Endothelial cell of umbilical vein (primary cell): Measurements from ENCODE around the gene C1orf35. TPM values are rescaled to one million over a fixed set of nuclear protein-coding genes. Genes with fewer than 3 reads are reported as not detected.

Source experiments
- BruUV-seq: library from RNA; stranded (reverse); fragments of 400-500 nt; replicated peaks from 2 replicates; lab custom pipeline; 2021; lab: Mats Ljungman, UMichigan
- CTCF ChIA-PET: fragments of 300-600, 350-600 bp; sonication (Branson Sonifier 250); formaldehyde crosslinking; loops from one replicate; lab custom pipeline; 2021; ENCODE audit warnings: antibody characterized with exemption, inconsistent platforms; lab: Charles Lee
- POLR2A ChIA-PET: fragments of 300-600, 350-600 bp; sonication (Branson Sonifier 250); formaldehyde crosslinking; loops from one replicate; lab custom pipeline; 2021; ENCODE audit warnings: antibody characterized with exemption, inconsistent platforms; lab: Charles Lee
- DNase-seq: peaks from one replicate; pipeline ENCODE4 v3.0.0-alpha.2; 2011; ENCODE audit warnings: low read depth, low spot score
- FAIRE-seq: peaks from 2 replicates; lab custom pipeline; 2011; peaks lifted over from hg19 to GRCh38; lab: Jason Lieb, UNC
- H2AFZ ChIP-seq: 2 replicates; pipeline ENCODE4 v1.6.0; 2012; ENCODE audit warnings: low read depth, low read length, control low read depth, inconsistent platforms
- H3K27ac ChIP-seq: 2 replicates; pipeline ENCODE4 v1.5.1; 2011; ENCODE audit warnings: low read depth, mild to moderate bottlenecking, control low read depth, low read length, moderate library complexity; ENCODE audit not compliant: insufficient read depth
- H3K27me3 ChIP-seq, 2 experiments: 2 replicates each; pipeline versions ENCODE4 v1.6.0 to v1.6.1; 2011; ENCODE audit warnings: low read length in 2 of 2, mixed read lengths in 1 of 2; ENCODE audit not compliant: control insufficient read depth in 2 of 2, insufficient read depth in 2 of 2
- H3K36me3 ChIP-seq, 2 experiments: 2 replicates in 1 of 2; 3 replicates in 1 of 2; pipeline ENCODE4 v1.5.1; 2011; ENCODE audit warnings: low read length in 2 of 2, mild to moderate bottlenecking in 1 of 2, moderate library complexity in 1 of 2; ENCODE audit not compliant: control insufficient read depth in 2 of 2, insufficient read depth in 2 of 2; ENCODE audit errors: extremely low read depth in 1 of 2
- H3K4me1 ChIP-seq: 3 replicates; pipeline ENCODE4 v1.5.1; 2011; ENCODE audit warnings: mild to moderate bottlenecking, low read length; ENCODE audit not compliant: control insufficient read depth, insufficient read depth; ENCODE audit errors: extremely low read depth
- H3K4me2 ChIP-seq: 2 replicates; pipeline ENCODE4 v1.6.1; 2011; ENCODE audit warnings: low read length, control low read depth, mixed read lengths; ENCODE audit not compliant: insufficient read depth
- H3K4me3 ChIP-seq, 3 experiments: fragments of 200-600 bp in 1 of 3; sonication (generic), shearing (Covaris generic) in 1 of 3; replicated peaks in 1 of 3; 2 replicates each; pipeline ENCODE4 v1.5.1; 2011 to 2016; ENCODE audit warnings: control low read depth in 3 of 3, low read length in 3 of 3, mild to moderate bottlenecking in 2 of 3, inconsistent platforms in 1 of 3, low read depth in 1 of 3, moderate library complexity in 1 of 3; ENCODE audit not compliant: insufficient read depth in 1 of 3
- H3K79me2 ChIP-seq: 2 replicates; pipeline ENCODE4 v1.6.0; 2012; ENCODE audit warnings: low read length, inconsistent platforms; ENCODE audit not compliant: control insufficient read depth, insufficient read depth
- H3K9ac ChIP-seq: replicated peaks from 2 replicates; pipeline ENCODE3; 2011; ENCODE audit warnings: low read length, control low read depth; ENCODE audit not compliant: insufficient read depth; ENCODE audit errors: extremely low read depth
- H3K9me1 ChIP-seq: replicated peaks from 3 replicates; pipeline ENCODE4 v1.6.0; 2011; ENCODE audit warnings: mild to moderate bottlenecking, low read length; ENCODE audit not compliant: control insufficient read depth, insufficient read depth; ENCODE audit errors: extremely low read depth
- H3K9me3 ChIP-seq: replicated peaks from 2 replicates; pipeline ENCODE4 v1.5.1; 2012; ENCODE audit warnings: low read length, inconsistent platforms; ENCODE audit not compliant: control insufficient read depth, insufficient read depth
- H4K20me1 ChIP-seq: replicated peaks from 2 replicates; pipeline ENCODE3; 2011; ENCODE audit warnings: mild to moderate bottlenecking, low read length; ENCODE audit not compliant: control insufficient read depth, insufficient read depth; ENCODE audit errors: extremely low read depth
- CTCF ChIP-seq, 2 donors: IDR thresholded peaks; 1 replicate in 1 of 2; 2 replicates in 1 of 2; pipeline ENCODE4 v1.5.1; 2011; ENCODE audit warnings: low read length in 2 of 2, mild to moderate bottlenecking in 2 of 2, moderate library complexity in 2 of 2, control low read depth in 1 of 2, inconsistent platforms in 1 of 2, low read depth in 1 of 2; ENCODE audit not compliant: insufficient read depth in 1 of 2; ENCODE audit errors: extremely low read depth in 1 of 2
- MYC ChIP-seq: IDR thresholded peaks from one replicate; pipeline ENCODE4 v1.6.1; 2011; ENCODE audit warnings: mild to moderate bottlenecking, low read depth, low read length
- POLR2AphosphoS5 ChIP-seq: IDR thresholded peaks from 2 replicates; pipeline ENCODE4 v1.6.1; 2012; ENCODE audit warnings: low read depth, mild to moderate bottlenecking, control low read depth, low read length, moderate library complexity; ENCODE audit not compliant: insufficient read depth
- dilution Hi-C: fragments of 300-500 bp; cut with MboI; formaldehyde crosslinking; loops from one replicate; pipeline ENCODE4 v1.15.0; 2019; ENCODE audit warnings: low sequenced_read_pairs; ENCODE audit not compliant: extremely low pct_ligation_motif_present
- intact Hi-C: fragments of 100-400 bp; cut with micrococcal nuclease; formaldehyde crosslinking; loops from one replicate; pipeline ENCODE4 v1.10.0; 2022
- polyA plus RNA-seq, 4 experiments: library from polyadenylated mRNA; depleted of rRNA in 3 of 4; stranded (reverse) in 3 of 4; unstranded in 1 of 4; fragments of >200 nt; gene quantifications; 2 replicates each; pipeline versions ENCODE4 v1.2.1 to v1.2.3, GENCODE V29; 2011 to 2012; ENCODE audit warnings: missing spikeins in 1 of 4
- total RNA-seq: library from RNA; stranded (reverse); gene quantifications from 2 replicates; pipeline ENCODE4 v1.2.3, GENCODE V29; 2021

The C1orf35 gene
- total and polyA plus RNA-seq, 2 donors (not counting 3 experiments of a cell fraction or from before 2014, with no cell fraction given): 19.9 to 21.7 TPM

- no peak overlapping the region for H3K9ac ChIP-seq
- intact Hi-C loops (loop anchor here (5.0 kb wide), 2 partner anchors 77 to 312 kb away; no protein-coding TSS in a partner anchor), dilution Hi-C loops (no loop called here)
Measured at GRCh38 chr1:228073857-228074545, 29.1 kb downstream of the C1orf35 start.

More at GRCh38 chr1:228073857-228074545, 29.1 kb downstream of the C1orf35 start:
- no peak overlapping the region for H3K27ac ChIP-seq
- TF ChIP-seq CTCF (IDR thresholded peaks at IDR 0.05; ENCODE audit: extremely low read depth in 1 of 2, insufficient read depth in 1 of 2, low read depth in 1 of 2, low read length in 2 of 2): peak in 1 of 2 donors; percentile 14
- no peak for TF ChIP-seq MYC
- no peak for TF ChIP-seq POLR2AphosphoS5
- no peaks in the 10 kb centered on the region for H3K4me1 ChIP-seq
- peaks cover 0 to 2% of the 10 kb centered on the region in 2 experiments for H3K27me3 ChIP-seq
- H3K4me3 ChIP-seq: no peak overlapping the region
- no peak for DNase-seq
- no peak for FAIRE-seq
- H3K36me3 ChIP-seq: no peaks in the 10 kb centered on the region
- no TSS peak for BruUV-seq
- no peaks in the 10 kb centered on the region for H4K20me1 ChIP-seq
- no peaks in the 10 kb centered on the region for H3K79me2 ChIP-seq
- H3K9me3 ChIP-seq: no peaks in the 10 kb centered on the region
- H3K4me2 ChIP-seq: no peak overlapping the region
- POLR2A ChIA-PET: no interaction called here
- CTCF ChIA-PET: interaction anchor here (0.9 to 1.7 kb wide), 5 partner anchors 8 to 312 kb away, joined by 3 to 24 read pairs (median 4); partner anchors contain the start of gene ARF1
- H2AFZ ChIP-seq: no peak overlapping the region
- H3K9me1 ChIP-seq: no peaks in the 10 kb centered on the region
